SK-N-SH (cell line): ENCODE measurements around the gene CACNA2D3. TPM values are rescaled to one million over a fixed set of nuclear protein-coding genes. Genes with fewer than 3 reads are reported as not detected.

Source experiments
- CTCF ChIA-PET: fragments of 300-600, 350-600 bp; formaldehyde crosslinking; extraction: SDS; loops from one replicate; lab custom pipeline; 2021; lab: Yijun Ruan, JAX
- POLR2A ChIA-PET: fragments of 350-600 bp; sonication (Branson Sonifier 250); formaldehyde crosslinking; extraction: SDS; loops from one replicate; lab custom pipeline; 2020; ENCODE audit warnings: antibody characterized with exemption, inconsistent platforms; lab: Yijun Ruan, JAX
- DNase-seq: peaks from one replicate; pipeline ENCODE4 v3.0.0; 2012
- H2AFZ ChIP-seq: fragments of 200-600 bp; sonication (generic); 2 replicates; pipeline ENCODE4 v1.8.1; 2016; ENCODE audit warnings: antibody characterized with exemption, mild to moderate bottlenecking, low read depth
- H3F3A ChIP-seq: fragments of 200-600 bp; sonication (generic); replicated peaks from 2 replicates; pipeline ENCODE3; 2016; ENCODE audit warnings: antibody characterized with exemption, mild to moderate bottlenecking; ENCODE audit not compliant: insufficient read depth
- H3K27ac ChIP-seq, 2 experiments: fragments of 200-500 bp in 1 of 2; fragments of 200-600 bp in 1 of 2; sonication (Bioruptor generic) in 1 of 2; sonication (generic), shearing (Covaris generic) in 1 of 2; 2 replicates each; pipeline versions ENCODE4 v1.5.1 to v1.6.1; 2014 to 2016; ENCODE audit warnings: low read depth in 2 of 2, inconsistent platforms in 1 of 2, low read length in 1 of 2, mild to moderate bottlenecking in 1 of 2, mixed read lengths in 1 of 2
- H3K27me3 ChIP-seq: fragments of 200-600 bp; sonication (generic), shearing (Covaris generic); 2 replicates; pipeline ENCODE4 v1.6.1; 2016; ENCODE audit warnings: mixed run types; ENCODE audit not compliant: insufficient read depth
- H3K36me3 ChIP-seq, 2 experiments: fragments of 200-500 bp in 1 of 2; fragments of 200-600 bp in 1 of 2; sonication (Bioruptor generic) in 1 of 2; sonication (generic) in 1 of 2; replicated peaks in 1 of 2; 2 replicates each; pipeline versions ENCODE3 to v1.5.1; 2014 to 2016; ENCODE audit warnings: low read length in 1 of 2, mild to moderate bottlenecking in 1 of 2; ENCODE audit not compliant: insufficient read depth in 2 of 2, control insufficient read depth in 1 of 2
- H3K4me1 ChIP-seq, 2 experiments: fragments of 200-500 bp in 1 of 2; fragments of 200-600 bp in 1 of 2; sonication (Bioruptor generic) in 1 of 2; sonication (generic), shearing (Covaris generic) in 1 of 2; 2 replicates each; pipeline versions ENCODE4 v1.5.1 to v1.6.1; 2014 to 2016; ENCODE audit warnings: low read depth in 1 of 2, low read length in 1 of 2, mixed run types in 1 of 2; ENCODE audit not compliant: insufficient read depth in 2 of 2, control insufficient read depth in 1 of 2
- H3K4me2 ChIP-seq: fragments of 200-600 bp; sonication (generic), shearing (Covaris generic); 2 replicates; pipeline ENCODE4 v1.6.1; 2017; ENCODE audit warnings: mixed run types
- H3K4me3 ChIP-seq, 2 experiments: fragments of 200-500 bp in 1 of 2; fragments of 200-600 bp in 1 of 2; sonication (Bioruptor generic) in 1 of 2; sonication (generic), shearing (Covaris generic) in 1 of 2; 2 replicates each; pipeline versions ENCODE4 v1.5.1 to v1.8.1; 2014 to 2016; ENCODE audit warnings: low read depth in 2 of 2, inconsistent platforms in 1 of 2, low read length in 1 of 2, mild to moderate bottlenecking in 1 of 2, mixed read lengths in 1 of 2, moderate library complexity in 1 of 2
- H3K79me2 ChIP-seq: fragments of 200-600 bp; sonication (generic); 2 replicates; pipeline ENCODE4 v1.8.1; 2017; ENCODE audit warnings: mild to moderate bottlenecking; ENCODE audit not compliant: insufficient read depth
- H3K9ac ChIP-seq: fragments of 200-600 bp; sonication (generic); 2 replicates; pipeline ENCODE4 v1.6.1; 2017; ENCODE audit warnings: mixed run types
- H3K9me2 ChIP-seq: fragments of 200-600 bp; sonication (generic); 2 replicates; pipeline ENCODE4 v1.6.1; 2017; ENCODE audit warnings: mixed run types
- H3K9me3 ChIP-seq: fragments of 200-600 bp; sonication (generic); 2 replicates; pipeline ENCODE4 v1.6.1; 2017; ENCODE audit warnings: mixed run types, mild to moderate bottlenecking, moderate library complexity
- H4K20me1 ChIP-seq: fragments of 200-600 bp; sonication (generic); 2 replicates; pipeline ENCODE4 v1.6.1; 2017; ENCODE audit warnings: mild to moderate bottlenecking, mixed run types; ENCODE audit not compliant: insufficient read depth
- CHD2 ChIP-seq: fragments of 150-350 bp; IDR thresholded peaks from 2 replicates; pipeline ENCODE4 v1.6.1; 2018; ENCODE audit warnings: low read length; ENCODE audit not compliant: partially characterized antibody
- ELF1 ChIP-seq: IDR thresholded peaks from 2 replicates; pipeline ENCODE4 v1.4.0; 2012
- EP300 ChIP-seq, 2 experiments: IDR thresholded peaks; 2 replicates each; pipeline versions ENCODE4 v1.4.0 to v1.6.1; 2012; ENCODE audit warnings: borderline replicate concordance in 1 of 2, low read depth in 1 of 2, low read length in 1 of 2
- EZH2phosphoT487 ChIP-seq: fragments of 200-600 bp; sonication (generic); IDR thresholded peaks from 2 replicates; pipeline ENCODE4 v1.6.1; 2017; ENCODE audit warnings: low read depth, mixed run types, mild to moderate bottlenecking, antibody characterized with exemption, moderate library complexity, borderline replicate concordance
- FOSL2 ChIP-seq: IDR thresholded peaks from 2 replicates; pipeline ENCODE4 v1.4.0; 2012; ENCODE audit warnings: low read depth, mild to moderate bottlenecking, moderate library complexity, borderline replicate concordance
- GABPA ChIP-seq: IDR thresholded peaks from 2 replicates; pipeline ENCODE4 v1.4.0; 2012; ENCODE audit warnings: low read depth, mild to moderate bottlenecking
- GATA2 ChIP-seq: sonication (generic); formaldehyde crosslinking; IDR thresholded peaks from 2 replicates; pipeline ENCODE4 v1.5.0; 2020; ENCODE audit warnings: mild to moderate bottlenecking, missing genetic modification reagents
- MEF2A ChIP-seq: IDR thresholded peaks from 2 replicates; pipeline ENCODE4 v1.4.0; 2012; ENCODE audit warnings: low read depth, borderline replicate concordance
- MXI1 ChIP-seq: IDR thresholded peaks from 2 replicates; pipeline ENCODE4 v1.6.1; 2012; ENCODE audit warnings: mild to moderate bottlenecking, low read depth, low read length, improper control_type of control experiment
- POLR2AphosphoS5 ChIP-seq: IDR thresholded peaks from 2 replicates; pipeline ENCODE4 v1.6.1; 2012; ENCODE audit warnings: low read depth, low read length
- REST ChIP-seq: IDR thresholded peaks from 2 replicates; pipeline ENCODE4 v1.6.1; 2012; ENCODE audit warnings: mild to moderate bottlenecking, low read depth, low read length, moderate library complexity
- RFX5 ChIP-seq: IDR thresholded peaks from 2 replicates; pipeline ENCODE4 v1.6.1; 2012; ENCODE audit warnings: mild to moderate bottlenecking, improper control_type of control experiment, low read length
- SIN3A ChIP-seq: IDR thresholded peaks from 2 replicates; pipeline ENCODE4 v1.6.1; 2012; ENCODE audit warnings: low read depth, mild to moderate bottlenecking, low read length, moderate library complexity, borderline replicate concordance
- TAF1 ChIP-seq: IDR thresholded peaks from 2 replicates; pipeline ENCODE4 v1.6.1; 2012; ENCODE audit warnings: low read depth, mild to moderate bottlenecking, low read length, moderate library complexity, borderline replicate concordance
- TCF12 ChIP-seq: IDR thresholded peaks from 2 replicates; pipeline ENCODE4 v1.4.0; 2012
- TEAD4 ChIP-seq: IDR thresholded peaks from 2 replicates; pipeline ENCODE4 v1.4.0; 2012; ENCODE audit warnings: mild to moderate bottlenecking, borderline replicate concordance; ENCODE audit not compliant: insufficient read depth
- USF2 ChIP-seq: fragments of 150-350 bp; IDR thresholded peaks from 2 replicates; pipeline ENCODE4 v1.6.1; 2017; ENCODE audit warnings: antibody characterized with exemption, low read length, low read depth, borderline replicate concordance
- YY1 ChIP-seq: IDR thresholded peaks from 2 replicates; pipeline ENCODE4 v1.4.0; 2012; ENCODE audit warnings: low read depth, mild to moderate bottlenecking
- WGBS: methylation state at CpG from one replicate; pipeline ENCODE4 v1.1.6; 2017; ENCODE audit warnings: low lambda C conversion rate; 5-methylcytosine and 5-hydroxymethylcytosine counted together
- polyA plus RNA-seq, 3 experiments: library from polyadenylated mRNA; depleted of rRNA; stranded (reverse); fragments of >200 nt; gene quantifications; 2 replicates each; pipeline ENCODE4 v1.2.3, GENCODE V29; 2012

CACNA2D3 gene
- polyA plus RNA-seq, 1 of the 3 experiments (the other 2 are of a cell fraction), result 0.15 TPM

- TF ChIP-seq MXI1 (no peak), TAF1 (no peak), ELF1 (no peak), GABPA (no peak), USF2 (no peak), CHD2 (no peak)
- TF ChIP-seq, all 33 proteins: peak for 0
These were observed 650.4 kb downstream of the CACNA2D3 start (continued) for GRCh38 chr3:54772746-54773145.

- no peaks in the 10 kb centered on the region for H3F3A ChIP-seq
- no peak overlapping the region for H3K4me2 ChIP-seq
- no peak for DNase-seq
- H3K9ac ChIP-seq, result no peak overlapping the region
- H3K27ac ChIP-seq, result no peak overlapping the region
- peaks cover 0 to 6% of the 10 kb centered on the region in 2 experiments; a peak in 1 of 4 replicates for H3K4me1 ChIP-seq
- H3K4me3 ChIP-seq, result no peak overlapping the region
- H2AFZ ChIP-seq, result no peak overlapping the region
- H3K9me3 ChIP-seq, result no peaks in the 10 kb centered on the region
- H4K20me1 ChIP-seq, result no peaks in the 10 kb centered on the region
- H3K36me3 ChIP-seq, result no peaks in the 10 kb centered on the region
- no peaks in the 10 kb centered on the region for H3K9me2 ChIP-seq
- CTCF ChIA-PET, result interaction anchor here (0.8 kb wide), 1 partner anchor 11 kb away, joined by 3 read pairs; no protein-coding TSS in a partner anchor
- no peak for TF ChIP-seq EZH2phosphoT487
- no peak for TF ChIP-seq MEF2A
- 27% methylated on average over 4 of the region's 4 CpGs for WGBS
- no peaks in the 10 kb centered on the region for H3K27me3 ChIP-seq
- POLR2A ChIA-PET, result no interaction called here
- no peaks in the 10 kb centered on the region for H3K79me2 ChIP-seq
These were observed 650.9 kb downstream of the CACNA2D3 start for GRCh38 chr3:54773271-54773670.

GRCh38 chr3:54776601-54777000, 654.2 kb downstream of the CACNA2D3 start:
- 36% methylated on average over 2 of the region's 2 CpGs for WGBS
- CTCF ChIA-PET, result no interaction called here
- Histone ChIP-seq H3K9me3 (no peaks in the 10 kb centered on the region), H3K9me2 (no peaks in the 10 kb centered on the region), H3K36me3 (no peaks in the 10 kb centered on the region), H3K4me1 (no peaks in the 10 kb centered on the region; a peak in 1 of 4 replicates)
- TF ChIP-seq TEAD4 (no peak), POLR2AphosphoS5 (no peak), GATA2 (CRISPR knock-in tag) (no peak), EZH2phosphoT487 (no peak), REST (no peak), RFX5 (no peak), EP300 (IDR thresholded peaks at IDR 0.05; ENCODE audit: borderline replicate concordance in 1 of 2, low read depth in 1 of 2, low read length in 1 of 2) (no peak), FOSL2 (no peak), YY1 (no peak), TCF12 (no peak), SIN3A (no peak)
- TF ChIP-seq, all 33 proteins: peak for 0
- Histone ChIP-seq H3K27ac (no peak overlapping the region), H3K9ac (no peak overlapping the region), H3K79me2 (no peaks in the 10 kb centered on the region), H4K20me1 (no peaks in the 10 kb centered on the region), H3K27me3 (no peaks in the 10 kb centered on the region), H2AFZ (no peak overlapping the region), H3K4me3 (no peak overlapping the region), H3K4me2 (no peak overlapping the region), H3F3A (no peaks in the 10 kb centered on the region)
- DNase-seq, result no peak
- POLR2A ChIA-PET, result no interaction called here
